Measurements from ENCODE around the gene RANBP17.

RANBP17 gene

GRCh38 chr5:171157276-171157675 is 295.5 kb downstream of the RANBP17 start:
- DNase-seq (ENCODE audit: low read depth in 1 of 2, low spot score in 1 of 2): no peak
- Histone ChIP-seq H3K27ac (replicated peaks) (no peak overlapping the region), H3K27me3 (ENCODE audit: insufficient read depth, poor library complexity, severe bottlenecking) (peaks cover 2% of the 10 kb centered on the region), H3K4me3 (replicated peaks; ENCODE audit: insufficient read depth, low read length) (no peak overlapping the region)
- TF ChIP-seq CTCF (IDR thresholded peaks at IDR 0.05; ENCODE audit: insufficient read depth, low read length): no peak
- no peak for TF ChIP-seq REST (IDR thresholded peaks at IDR 0.05; ENCODE audit: insufficient replicate concordance, low read depth)
- TF ChIP-seq GABPA (IDR thresholded peaks at IDR 0.05; ENCODE audit: low read depth): no peak
- TF ChIP-seq SPI1 (IDR thresholded peaks at IDR 0.05; ENCODE audit: borderline replicate concordance, low read depth): no peak
- no peak for TF ChIP-seq POLR2AphosphoS5 (IDR thresholded peaks at IDR 0.05; ENCODE audit: low read depth)

DNA sequence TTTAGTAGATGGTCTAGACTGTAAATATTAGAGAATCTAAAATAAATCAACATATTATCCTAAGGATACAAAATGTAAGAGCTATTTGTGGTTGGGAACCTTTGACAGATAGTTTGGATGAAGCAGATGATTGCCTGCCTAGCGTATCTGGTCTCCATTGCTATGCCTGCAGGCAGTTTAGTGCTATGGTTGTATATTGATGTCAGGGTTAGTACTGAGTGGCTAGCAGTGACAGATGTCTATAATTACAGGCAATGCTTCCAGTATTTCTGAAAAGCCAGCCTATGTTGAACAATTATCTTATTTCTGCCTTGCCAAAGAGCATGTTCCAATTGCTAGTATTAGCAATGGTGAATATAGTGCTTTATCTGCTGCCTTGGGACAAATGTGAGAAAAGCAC is 296.0 kb downstream of the RANBP17 start:
- DNase-seq (ENCODE audit: low read depth in 1 of 2, low spot score in 1 of 2): no peak
- peaks cover 2% of the 10 kb centered on the region for H3K27me3 ChIP-seq (ENCODE audit: insufficient read depth, poor library complexity, severe bottlenecking)
- no peak overlapping the region for H3K4me3 ChIP-seq (replicated peaks; ENCODE audit: insufficient read depth, low read length)
- TF ChIP-seq REST (IDR thresholded peaks at IDR 0.05; ENCODE audit: insufficient replicate concordance, low read depth): no peak
- no peak for TF ChIP-seq CTCF (IDR thresholded peaks at IDR 0.05; ENCODE audit: insufficient read depth, low read length)
- no peak for TF ChIP-seq SPI1 (IDR thresholded peaks at IDR 0.05; ENCODE audit: borderline replicate concordance, low read depth)
- no peak overlapping the region for H3K27ac ChIP-seq (replicated peaks)

- Histone ChIP-seq H3K27ac (replicated peaks) (no peak overlapping the region), H3K4me3 (replicated peaks; ENCODE audit: insufficient read depth, low read length) (no peak overlapping the region), H3K27me3 (ENCODE audit: insufficient read depth, poor library complexity, severe bottlenecking) (peaks cover 2% of the 10 kb centered on the region)
- TF ChIP-seq POLR2AphosphoS5 (IDR thresholded peaks at IDR 0.05; ENCODE audit: low read depth): no peak
- TF ChIP-seq CTCF (IDR thresholded peaks at IDR 0.05; ENCODE audit: insufficient read depth, low read length): no peak
- TF ChIP-seq GABPA (IDR thresholded peaks at IDR 0.05; ENCODE audit: low read depth): no peak
- TF ChIP-seq REST (IDR thresholded peaks at IDR 0.05; ENCODE audit: insufficient replicate concordance, low read depth): no peak
- no peak for TF ChIP-seq SPI1 (IDR thresholded peaks at IDR 0.05; ENCODE audit: borderline replicate concordance, low read depth)
- DNase-seq (ENCODE audit: low read depth in 1 of 2, low spot score in 1 of 2): no peak
Observed at GRCh38 chr5:171158581-171158980, 296.8 kb downstream of the RANBP17 start.

All from HL-60 (cell line).